SH-SY5Y (cell line): ENCODE results near the gene KCNQ1OT1.

Experiments
- GATA2 ChIP-seq: IDR thresholded peaks from 2 replicates; pipeline ENCODE4 v1.6.1; 2011; ENCODE audit warnings: mild to moderate bottlenecking, low read depth, low read length
- GATA3 ChIP-seq: IDR thresholded peaks from 2 replicates; pipeline ENCODE4 v1.6.1; 2011; ENCODE audit warnings: low read depth, mild to moderate bottlenecking, low read length, moderate library complexity

- no peak for TF ChIP-seq GATA2
- no peak for TF ChIP-seq GATA3
Measured at GRCh38 chr11:2582946-2583604, 116.7 kb downstream of the KCNQ1OT1 start.
